OCI-M2 (cell line): ENCODE data around the gene RAF1.

Experiments used
- DNase-seq: peaks from one replicate; lab custom pipeline; 2025; ENCODE audit not compliant: unreplicated experiment; lab: John Stamatoyannopoulos, UW

Gene RAF1

DNA sequence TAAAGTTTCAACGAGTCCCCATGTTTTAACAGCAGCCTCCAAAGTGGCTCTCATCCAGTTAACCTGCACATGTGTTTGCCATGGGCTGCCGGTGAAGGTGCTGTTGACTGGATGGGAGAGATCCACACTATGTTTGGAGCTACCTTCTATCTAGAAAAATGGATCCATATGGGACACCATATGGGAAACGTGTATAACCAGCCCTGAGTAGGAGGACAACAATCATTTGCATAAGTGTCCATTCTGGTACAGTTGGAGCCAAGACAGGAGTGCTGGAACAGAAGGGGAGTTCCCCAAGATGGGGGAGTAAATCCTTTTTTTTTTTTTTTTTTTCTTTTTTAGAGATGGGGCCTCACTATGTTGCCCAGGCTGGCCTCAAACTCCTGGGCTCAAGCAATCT lies 70.4 kb downstream of the RAF1 start:
- DNase-seq, result no peak

DNA sequence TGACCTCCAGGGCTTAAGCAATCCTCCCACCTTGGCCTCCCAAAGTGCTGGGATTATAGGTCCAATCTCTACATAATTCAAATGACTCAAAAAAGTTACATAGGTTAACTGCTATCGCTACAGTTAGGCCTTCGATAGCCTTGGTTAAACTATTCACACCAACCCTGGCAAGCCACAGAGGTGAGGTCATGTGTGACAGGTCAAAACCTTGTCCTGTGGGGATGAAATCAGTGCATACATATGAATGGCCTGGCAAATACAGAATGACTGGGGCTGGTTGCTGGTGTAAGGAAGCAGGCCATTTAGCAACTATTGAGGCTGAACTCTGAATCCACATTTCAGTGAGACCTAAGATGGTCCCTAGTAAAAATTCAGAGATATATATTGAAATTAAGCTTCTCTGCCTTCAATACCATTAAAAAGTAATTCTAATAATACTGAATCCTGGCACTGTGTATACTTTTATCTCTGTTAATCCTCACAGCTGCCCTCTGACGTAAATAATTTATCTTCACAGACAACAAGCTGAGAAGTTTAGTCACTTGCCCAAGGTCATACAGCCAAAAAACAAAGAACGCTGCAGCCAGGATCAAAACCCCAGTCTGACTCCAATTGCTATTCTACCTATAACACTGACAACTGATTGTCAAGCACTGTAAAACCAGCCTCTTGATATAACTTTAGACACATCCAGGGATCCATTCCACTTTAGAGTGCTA lies 71.8 kb downstream of the RAF1 start:
- DNase-seq, result no peak

DNA sequence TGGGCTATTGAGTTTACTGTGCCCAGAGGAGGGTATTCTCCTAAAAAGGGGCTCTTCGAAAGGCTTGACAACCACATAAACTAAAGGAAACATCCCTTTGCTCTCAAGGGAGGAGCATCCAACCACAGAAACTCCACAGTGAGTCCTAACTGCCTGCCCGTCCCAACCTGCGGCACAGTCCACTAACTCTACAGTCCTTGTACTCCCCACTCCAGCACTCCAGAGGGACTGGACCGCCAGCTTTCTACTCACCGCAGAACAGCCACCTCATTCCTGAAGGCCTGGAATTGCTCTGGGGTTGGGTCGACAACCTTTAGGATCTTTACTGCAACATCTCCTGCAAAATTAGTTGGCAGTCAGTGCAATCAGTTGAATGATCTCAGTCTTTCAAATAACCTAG lies 72.5 kb downstream of the RAF1 start:
- DNase-seq, result no peak

DNA sequence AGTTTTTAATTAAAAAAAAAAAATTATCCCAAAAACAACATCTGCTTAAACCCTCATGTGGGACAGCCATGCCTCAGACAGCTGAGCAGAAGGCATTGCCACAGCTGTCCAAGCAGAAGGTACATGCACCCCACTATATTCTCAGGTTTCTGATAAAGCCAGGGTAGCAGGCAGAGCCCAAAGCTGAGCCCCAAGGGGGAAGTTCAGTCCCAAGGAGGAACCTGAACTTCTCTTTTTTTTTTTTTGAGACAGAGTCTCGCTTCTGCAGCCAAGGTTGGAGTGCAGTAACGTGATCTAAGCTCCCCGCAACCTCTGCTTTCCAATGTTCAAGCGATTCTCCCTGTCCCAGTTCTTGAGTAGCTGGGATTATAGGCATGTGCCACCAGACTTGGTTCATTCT lies 73.8 kb downstream of the RAF1 start:
- no peak for DNase-seq

DNA sequence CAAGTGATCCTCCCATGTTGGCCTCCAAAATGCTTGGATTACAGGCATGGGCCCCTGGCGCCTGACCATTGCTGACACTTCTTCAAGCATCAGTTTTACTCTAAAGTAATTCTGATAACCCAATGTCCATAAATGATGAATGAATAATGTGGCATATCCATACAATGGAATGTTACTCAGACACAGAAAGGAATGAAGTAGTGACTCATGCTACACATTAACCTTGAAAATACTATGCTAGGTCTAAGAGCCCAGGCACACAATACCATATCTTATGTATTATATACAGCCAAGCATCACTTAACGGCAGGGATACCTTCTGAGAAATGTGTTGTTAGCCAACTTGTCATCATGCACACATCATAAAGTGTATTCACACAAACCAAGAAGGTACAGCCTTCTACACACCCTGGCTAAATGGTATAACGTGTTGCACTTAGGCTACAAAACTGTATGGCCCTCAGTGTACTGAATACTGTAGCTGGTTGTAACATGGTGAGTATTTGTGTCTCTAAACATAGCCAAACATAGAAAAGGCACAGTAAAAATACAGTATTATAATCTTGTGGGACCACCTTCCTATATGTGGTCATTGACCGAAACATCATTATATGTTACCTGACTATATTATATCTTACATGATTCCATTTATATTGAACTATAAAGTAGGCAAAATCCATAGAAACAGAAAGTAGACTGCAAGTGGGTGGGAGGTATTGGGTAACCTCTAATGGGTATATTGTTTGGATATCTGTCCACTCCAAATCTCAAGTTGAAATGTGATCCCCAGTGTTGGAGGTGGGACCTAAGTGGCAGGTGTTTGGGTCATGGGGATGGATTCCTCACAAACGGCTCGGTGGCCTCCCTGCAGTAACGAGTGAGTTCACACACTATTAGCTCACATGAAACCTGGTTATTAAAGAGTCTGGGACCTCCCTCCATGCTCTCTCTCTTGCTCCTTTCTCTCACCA lies 75.6 kb downstream of the RAF1 start:
- no peak for DNase-seq

DNA sequence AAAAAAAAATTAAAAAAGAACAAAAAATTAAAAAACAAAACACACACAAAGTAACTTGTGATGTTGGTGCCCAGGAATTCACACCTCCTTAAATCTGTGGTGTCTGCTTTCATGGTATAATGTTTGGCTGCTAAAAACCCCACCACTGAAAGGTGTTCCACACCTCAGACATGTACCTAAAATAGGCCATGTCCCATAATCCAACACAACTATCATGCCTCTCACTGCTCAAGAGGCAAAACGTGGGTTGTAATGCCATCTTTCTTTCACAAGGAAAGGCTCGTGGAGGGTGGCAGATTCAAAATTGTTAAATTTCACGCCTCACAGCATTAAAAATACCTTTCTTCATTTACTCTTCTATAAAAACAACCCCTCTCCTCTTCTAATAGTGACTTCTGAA lies 77.5 kb downstream of the RAF1 start:
- no peak for DNase-seq

DNA sequence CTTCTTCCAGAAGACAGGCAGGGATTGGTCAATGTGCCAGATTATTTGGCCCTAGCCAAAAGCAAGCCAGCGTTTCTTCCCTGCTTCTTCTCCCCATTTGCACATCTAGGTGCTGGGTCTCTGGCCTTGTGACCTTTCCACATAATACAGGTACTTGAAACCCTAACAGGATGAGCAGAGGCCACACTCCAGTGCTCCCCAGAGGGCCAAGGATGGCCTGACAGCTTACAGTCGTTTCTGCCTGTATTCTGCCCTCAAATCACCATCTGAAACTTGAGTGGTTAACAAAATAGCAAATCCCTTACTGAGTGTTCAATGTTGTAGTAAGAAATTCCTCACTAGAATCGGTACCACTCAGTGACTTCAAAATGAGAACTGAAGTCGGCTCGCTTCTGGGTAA lies 77.9 kb downstream of the RAF1 start:
- DNase-seq, result no peak

DNA sequence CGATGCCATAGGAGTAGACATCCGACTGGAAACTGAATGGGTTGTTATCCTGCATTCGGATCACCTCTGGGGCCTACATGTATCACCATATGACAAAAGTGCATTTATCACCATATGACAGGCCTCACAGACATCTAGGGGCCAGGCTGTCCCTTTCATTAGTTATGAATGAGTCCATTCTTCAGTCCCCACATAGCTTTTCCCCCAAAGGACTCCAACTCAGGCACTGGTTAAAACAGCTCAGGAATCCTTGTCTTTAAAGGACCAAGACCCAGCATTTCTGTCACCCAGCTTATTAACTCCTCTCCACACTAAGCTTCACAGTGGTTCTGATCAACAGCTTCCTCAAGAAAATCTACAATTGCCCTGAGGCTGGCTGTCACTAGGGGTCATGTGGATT lies 78.7 kb downstream of the RAF1 start:
- no peak for DNase-seq

DNA sequence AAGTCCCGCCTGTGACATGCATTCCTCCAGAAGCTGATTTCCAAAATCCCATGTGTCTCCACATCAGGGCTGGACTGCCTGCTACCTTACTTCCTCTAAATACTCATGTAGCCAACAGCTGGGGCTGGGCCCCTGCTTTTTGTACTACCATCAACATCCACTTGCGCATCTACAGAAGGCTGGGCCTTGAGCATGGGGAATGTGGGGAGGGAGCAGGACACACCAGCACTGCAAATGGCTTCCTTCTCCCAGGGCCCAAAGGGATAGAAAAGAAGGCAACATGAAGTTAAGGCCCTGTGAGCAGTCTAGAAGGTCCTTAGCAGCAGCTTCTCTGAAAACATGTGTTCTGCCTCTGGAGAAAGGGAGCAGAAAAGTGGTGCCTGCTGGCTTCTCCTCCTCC lies 79.8 kb downstream of the RAF1 start:
- DNase-seq, result no peak

DNA sequence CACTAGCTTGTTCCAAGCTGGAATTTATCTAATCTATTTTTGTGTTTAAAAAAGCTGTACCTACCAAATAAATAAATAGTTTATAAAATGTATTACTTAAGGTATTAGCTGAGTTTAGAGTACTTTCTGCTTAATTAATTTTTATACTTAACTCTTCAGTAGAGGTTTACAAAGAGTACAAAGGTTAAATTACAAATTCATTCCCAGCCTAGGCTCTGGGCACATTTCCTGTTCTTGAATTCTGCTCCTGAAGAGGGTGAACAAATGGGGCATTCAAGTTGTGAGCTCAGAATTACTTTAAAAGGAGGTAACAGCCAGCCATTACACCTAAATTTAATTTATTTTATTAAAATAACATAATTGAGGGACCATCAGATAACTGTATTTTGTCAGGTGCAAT lies 80.6 kb downstream of the RAF1 start:
- DNase-seq, result no peak

DNA sequence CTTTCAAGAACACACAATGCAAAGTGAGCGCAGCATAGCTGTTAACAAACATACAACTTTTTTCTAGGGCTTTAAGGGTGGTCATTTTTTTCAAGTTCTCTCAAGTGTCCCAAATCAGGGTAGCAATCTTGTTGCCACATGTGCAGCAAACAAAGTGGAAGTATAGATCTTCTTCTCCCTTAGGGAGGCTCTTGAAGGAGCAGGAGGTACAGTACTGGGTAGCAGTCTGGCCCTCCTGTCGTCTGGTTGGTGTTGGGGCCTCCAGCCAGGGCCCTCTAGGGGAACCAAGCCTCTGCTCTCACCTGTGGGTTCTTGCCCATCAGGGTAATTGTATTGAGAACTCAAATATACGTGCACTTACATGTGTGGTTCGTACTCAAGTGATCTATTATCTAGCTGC lies 81.2 kb downstream of the RAF1 start:
- DNase-seq, result no peak

DNA sequence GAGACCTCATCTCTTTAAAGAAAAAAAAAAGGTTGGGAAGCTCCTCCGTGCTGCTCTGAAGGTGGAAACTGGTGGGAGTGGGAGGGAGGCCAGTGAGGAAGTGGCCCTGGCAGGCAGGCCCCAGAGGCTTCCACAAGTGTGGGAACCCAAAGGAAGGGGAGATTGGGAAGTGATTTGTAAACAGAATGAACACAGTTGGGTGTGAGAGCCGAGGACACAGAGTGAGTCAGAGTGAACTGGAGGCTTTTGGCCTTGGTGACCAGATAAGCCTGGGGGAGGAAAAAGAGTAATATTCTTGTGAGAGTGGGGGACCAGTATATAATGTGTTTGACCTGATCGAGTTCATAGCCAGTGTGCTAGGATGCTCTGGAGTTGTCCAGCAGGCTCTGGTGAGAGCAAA lies 84.0 kb downstream of the RAF1 start:
- no peak for DNase-seq

DNA sequence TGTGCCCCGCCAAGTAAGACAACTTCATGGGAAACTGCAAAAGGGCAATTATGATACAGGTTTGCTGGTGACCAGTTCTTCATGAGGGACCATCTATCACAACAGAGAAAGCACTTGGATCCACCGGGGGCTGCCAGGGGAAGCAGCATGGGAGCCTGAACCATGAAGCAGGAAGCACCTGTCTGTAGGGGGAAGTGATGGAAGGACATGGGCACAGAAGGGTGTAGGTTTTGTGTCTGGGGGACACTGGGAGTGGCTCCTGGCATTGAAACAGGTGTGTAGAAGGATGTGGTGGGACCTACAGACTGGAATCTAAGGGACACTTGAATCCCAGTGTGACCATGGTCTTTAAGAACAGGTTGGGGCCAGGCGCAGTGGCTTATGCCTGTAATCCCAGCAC lies 84.5 kb downstream of the RAF1 start:
- no peak for DNase-seq

DNA sequence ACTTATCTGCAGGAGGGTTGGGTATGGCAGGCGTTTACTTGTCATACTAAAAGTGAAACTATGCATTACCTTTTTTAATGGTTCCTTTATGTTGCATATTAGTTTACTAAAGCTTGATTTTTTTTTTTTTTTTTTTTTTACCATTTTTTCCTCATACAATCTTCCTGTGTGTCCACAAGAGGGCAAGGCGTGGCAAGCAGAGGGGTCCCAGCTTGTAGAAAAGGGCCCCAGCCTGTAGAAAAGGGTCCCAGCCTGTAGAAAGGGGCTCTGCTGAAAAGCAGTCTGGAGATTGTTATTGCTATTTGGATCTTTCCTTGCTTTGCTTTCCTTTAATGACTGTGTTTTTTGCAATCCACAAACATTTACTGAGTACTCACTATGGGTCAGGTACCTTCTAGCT lies 85.2 kb downstream of the RAF1 start:
- no peak for DNase-seq

DNA sequence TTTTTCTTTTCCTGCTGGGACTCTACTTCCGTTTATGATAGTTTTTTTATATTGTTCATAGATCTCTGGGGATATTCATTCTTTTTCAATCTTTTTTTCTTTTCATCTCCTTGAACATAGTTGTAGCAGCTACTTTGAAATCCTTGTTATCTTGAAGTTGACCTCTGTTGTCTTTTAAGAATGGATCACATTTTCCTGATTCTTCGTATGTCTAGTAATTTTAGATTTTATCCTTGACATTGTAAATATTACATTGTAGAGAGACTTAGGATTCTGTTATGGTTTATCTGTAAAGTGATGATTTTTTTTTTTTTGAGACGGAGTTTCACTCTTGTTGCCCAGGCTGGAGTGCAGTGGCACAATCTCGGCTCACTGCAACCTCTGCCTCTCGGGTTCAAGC lies 86.5 kb downstream of the RAF1 start:
- no peak for DNase-seq

DNA sequence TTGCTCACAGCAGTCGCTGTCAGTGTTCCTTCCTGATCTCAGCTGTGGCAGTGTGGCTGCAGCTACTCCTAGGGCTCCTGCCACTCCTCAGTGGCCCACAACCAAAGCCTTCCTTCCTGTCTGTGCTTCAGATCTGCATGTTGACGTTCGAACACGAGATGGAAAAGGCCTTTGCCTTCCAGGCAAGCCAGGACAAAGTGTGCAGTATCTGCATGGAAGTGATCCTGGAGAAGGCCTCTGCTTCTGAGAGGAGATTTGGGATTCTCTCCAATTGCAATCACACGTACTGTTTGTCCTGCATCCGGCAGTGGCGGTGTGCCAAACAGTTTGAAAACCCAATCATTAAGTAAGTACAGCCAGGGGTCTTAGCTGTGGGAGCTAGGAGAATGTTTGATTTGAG lies 89.3 kb downstream of the RAF1 start:
- no peak for DNase-seq

DNA sequence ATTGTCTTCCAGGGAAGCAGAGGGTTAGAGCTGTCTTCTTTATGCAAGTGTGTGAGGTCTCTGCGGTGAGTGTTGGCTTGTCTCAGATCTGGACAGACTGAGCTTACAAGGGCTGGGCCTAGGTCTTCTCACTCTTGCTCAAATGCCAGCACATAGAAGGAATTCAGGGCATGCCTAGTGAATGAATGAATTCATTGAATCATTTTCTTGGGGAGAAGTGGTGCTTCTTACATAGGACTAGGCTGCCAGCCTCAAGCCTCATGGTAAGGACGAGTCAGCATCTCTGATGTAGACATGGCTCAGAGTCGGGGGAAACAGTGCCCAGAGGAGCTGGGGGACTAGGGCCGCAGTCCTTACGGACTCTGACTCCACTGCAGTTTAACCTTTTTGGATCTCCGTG lies 89.8 kb downstream of the RAF1 start:
- DNase-seq, result no peak

DNA sequence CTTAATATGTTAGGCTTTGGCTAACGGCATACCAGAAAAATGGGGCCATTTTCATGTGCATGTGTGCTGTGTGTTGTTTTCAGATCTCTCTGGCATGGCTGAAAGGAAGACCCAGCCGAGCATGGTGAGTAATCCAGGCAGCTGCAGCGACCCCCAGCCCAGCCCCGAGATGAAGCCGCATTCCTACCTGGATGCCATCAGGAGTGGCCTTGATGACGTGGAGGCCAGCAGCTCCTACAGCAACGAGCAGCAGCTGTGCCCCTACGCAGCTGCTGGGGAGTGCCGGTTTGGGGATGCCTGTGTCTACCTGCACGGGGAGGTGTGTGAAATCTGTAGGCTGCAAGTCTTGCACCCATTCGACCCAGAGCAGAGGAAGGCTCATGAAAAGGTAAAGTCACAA lies 91.9 kb downstream of the RAF1 start:
- DNase-seq, result no peak

DNA sequence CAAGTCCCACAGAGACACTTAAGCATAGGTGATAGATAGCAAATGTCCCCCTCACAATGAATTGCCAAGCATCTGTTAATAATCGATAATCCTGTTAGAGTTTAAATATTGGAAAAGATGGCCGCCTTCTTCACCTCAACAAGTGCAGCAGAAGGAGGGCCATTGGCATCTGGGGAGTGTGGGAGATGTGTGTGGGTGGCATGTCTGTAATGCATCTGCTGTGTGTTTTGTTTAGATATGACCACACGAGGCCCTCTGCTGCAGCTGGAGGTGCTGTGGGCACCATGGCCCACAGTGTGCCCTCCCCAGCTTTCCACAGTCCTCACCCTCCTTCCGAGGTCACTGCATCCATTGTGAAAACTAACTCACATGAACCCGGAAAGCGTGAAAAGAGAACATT lies 94.1 kb downstream of the RAF1 start:
- no peak for DNase-seq

DNA sequence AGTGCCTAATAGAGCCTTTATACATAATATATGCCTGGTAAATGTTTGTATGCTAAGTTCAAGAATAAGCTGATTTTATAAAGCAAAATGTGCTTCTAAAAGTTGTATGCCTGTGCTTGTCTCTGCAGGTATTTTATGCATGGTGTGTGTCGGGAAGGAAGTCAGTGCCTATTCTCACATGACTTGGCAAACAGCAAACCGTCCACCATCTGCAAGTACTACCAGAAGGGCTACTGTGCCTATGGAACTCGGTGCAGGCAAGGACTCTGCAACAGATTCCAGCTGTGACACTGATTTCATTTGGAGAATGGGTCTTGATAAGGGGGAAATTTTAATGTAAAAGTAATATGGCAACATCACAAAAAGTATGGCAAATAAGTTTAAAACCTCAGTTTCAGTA lies 95.2 kb downstream of the RAF1 start:
- DNase-seq, result no peak

DNA sequence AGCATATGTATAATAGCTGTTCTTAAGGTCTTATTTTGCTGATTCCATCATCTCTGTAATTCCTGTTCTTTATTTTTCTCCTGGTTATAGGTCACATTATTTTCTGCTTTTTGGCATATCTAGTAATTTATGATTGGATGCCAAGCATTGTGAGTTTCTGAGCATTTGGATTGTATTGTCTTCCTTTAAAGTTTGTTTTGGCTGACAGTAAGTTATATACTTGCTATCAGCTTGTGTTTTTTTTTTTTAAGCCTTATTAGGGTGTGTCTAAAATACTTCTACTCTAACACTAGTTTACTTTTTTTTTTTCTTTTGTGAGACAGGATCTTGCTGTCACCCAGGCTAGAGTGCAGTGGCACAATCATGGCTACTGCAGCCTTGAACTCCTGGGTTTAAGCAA lies 96.9 kb downstream of the RAF1 start:
- DNase-seq, result no peak

DNA sequence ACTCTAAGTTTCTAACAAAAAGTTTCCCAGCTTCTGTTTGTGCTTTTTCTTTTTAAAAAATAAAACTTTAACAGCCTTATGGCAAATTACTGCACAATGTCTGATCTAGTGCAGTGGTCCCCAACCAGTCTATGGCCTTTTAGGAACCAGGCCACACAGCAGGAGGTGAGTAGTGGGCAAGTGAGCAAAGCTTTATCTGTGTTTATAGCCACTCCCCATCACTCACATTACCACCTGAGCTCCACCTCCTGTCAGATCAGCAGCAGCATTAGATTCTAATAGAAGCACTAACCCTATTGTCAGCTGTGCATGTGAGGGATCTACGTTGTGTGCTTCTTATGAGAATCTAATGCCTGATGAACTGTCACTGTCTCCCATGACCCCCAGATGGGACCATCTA lies 101.5 kb downstream of the RAF1 start:
- DNase-seq, result no peak

DNA sequence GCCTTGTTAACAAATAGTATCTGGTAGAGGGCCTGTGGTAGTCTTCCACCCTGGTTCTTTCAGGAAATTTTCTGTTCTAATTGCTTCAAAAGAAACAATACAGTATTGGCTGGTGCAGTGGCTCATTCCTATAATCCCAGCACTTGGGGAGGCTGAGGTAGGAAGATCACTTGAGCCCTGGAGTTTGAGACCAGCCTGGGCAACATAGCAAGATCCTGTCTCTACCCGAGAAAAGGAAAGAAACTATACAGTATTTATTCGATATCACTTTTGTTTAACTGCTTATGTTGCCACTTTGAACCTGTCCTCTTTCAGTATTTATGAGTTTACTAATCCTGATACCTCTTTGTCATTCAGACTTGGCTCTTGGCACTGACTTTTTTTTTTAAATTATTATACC lies 102.5 kb downstream of the RAF1 start:
- DNase-seq, result no peak
